Upper lobe of left lung (tissue), 6 donors: ENCODE data around the gene ADAMTS2. TPM values are rescaled to one million over a fixed set of nuclear protein-coding genes. Genes with fewer than 3 reads are reported as not detected.
A peak's percentile ranks its signal among the peaks of the same experiment; 100 is the strongest.

Experiments used
- ATAC-seq, 2 donors: fragments of 200-7000 bp; cut with Tn5 transposase; one replicate each; pipeline ENCODE4 v1.9.1; 2022; ENCODE audit warnings: mild to moderate bottlenecking in 2 of 2, moderate library complexity in 2 of 2; ENCODE audit not compliant: low FRiP score in 2 of 2
- DNase-seq, 2 donors: peaks; one replicate each; pipeline ENCODE4 v3.0.0-alpha.2; 2019 to 2020
- H3K27ac ChIP-seq, 4 donors: fragments of 200-600 bp; sonication (generic); one replicate each; pipeline ENCODE4 v1.5.1; 2016 to 2019
- H3K27me3 ChIP-seq, 4 donors: fragments of 200-600 bp; sonication (generic); one replicate each; pipeline ENCODE4 v1.5.1; 2017 to 2019
- H3K36me3 ChIP-seq, 4 donors: fragments of 200-600 bp; sonication (generic); one replicate each; pipeline ENCODE4 v1.5.1; 2016 to 2019
- H3K4me1 ChIP-seq, 4 donors: fragments of 200-600 bp; sonication (generic); one replicate each; pipeline ENCODE4 v1.5.1; 2018 to 2019
- H3K4me3 ChIP-seq, 4 donors: fragments of 200-600 bp; sonication (generic); one replicate each; pipeline ENCODE4 v1.5.1; 2017 to 2019; ENCODE audit warnings: mild to moderate bottlenecking in 2 of 4, moderate library complexity in 1 of 4
- H3K9me3 ChIP-seq, 4 donors: fragments of 200-600 bp; sonication (generic); one replicate each; pipeline ENCODE4 v1.5.1; 2018 to 2019
- CTCF ChIP-seq, 6 experiments: fragments of 450-650 bp in 4 of 6; fragments of 200-600 bp in 2 of 6; sonication (generic) in 2 of 6; IDR thresholded peaks; one replicate each; pipeline ENCODE4 v1.5.1; 2016 to 2019; ENCODE audit warnings: antibody characterized with exemption in 6 of 6
- EP300 ChIP-seq, 4 donors: sonication (generic); formaldehyde crosslinking; IDR thresholded peaks; one replicate each; pipeline ENCODE4 v1.5.1; 2017; ENCODE audit warnings: antibody characterized with exemption in 4 of 4, control low read depth in 2 of 4
- POLR2A ChIP-seq, 4 donors: fragments of 450-650 bp; IDR thresholded peaks; one replicate each; pipeline ENCODE4 v1.5.1; 2016 to 2017; ENCODE audit warnings: antibody characterized with exemption in 4 of 4, mild to moderate bottlenecking in 2 of 4
- POLR2AphosphoS5 ChIP-seq, 2 donors: sonication (generic); formaldehyde crosslinking; IDR thresholded peaks; one replicate each; pipeline ENCODE4 v1.5.1; 2017; ENCODE audit warnings: antibody characterized with exemption in 2 of 2
- WGBS, 2 donors: methylation state at CpG; one replicate each; pipeline ENCODE4 v1.1.5; 2017 to 2018; 5-methylcytosine and 5-hydroxymethylcytosine counted together
- total RNA-seq, 6 donors: library from RNA; depleted of rRNA in 4 of 6; stranded (reverse); fragments of >200 nt in 4 of 6; gene quantifications; one replicate each; pipeline versions ENCODE4 v1.1.0 to v1.2.1, GENCODE V29; 2016 to 2021
- donor health status: DM: no; HTN: no; CAD: no; lungs with moderate emphysema.
- donor health status: DM: no; HTN: yes; CAD: no; lungs with severe emphysema.

Gene ADAMTS2
- total RNA-seq, 6 donors from 2014 or later, result 10.0 to 114 (median 25.7) TPM

- H3K4me1 ChIP-seq, result no peaks in the 10 kb centered on the region
- WGBS, 2 donors, result 92 to 100% methylated on average over 1 to 24 of the region's 25 CpGs
- H3K4me3 ChIP-seq, result no peak overlapping the region
- H3K27ac ChIP-seq, result no peak overlapping the region
- H3K27me3 ChIP-seq, result no peaks in the 10 kb centered on the region
- TF ChIP-seq POLR2A (IDR thresholded peaks at IDR 0.05), result no peak
- peaks cover 0 to 9% (median 0%) of the 10 kb centered on the region in 4 donors for H3K9me3 ChIP-seq
- DNase-seq (peak in 1 of 2 donors; percentile 69), ATAC-seq (no peak)
- peaks cover 0 to 9% (median 4%) of the 10 kb centered on the region in 4 donors for H3K36me3 ChIP-seq
Observed at GRCh38 chr5:179125789-179126505, 219.3 kb downstream of the ADAMTS2 start.

GRCh38 chr5:179124853-179125788 lies 220.1 kb downstream of the ADAMTS2 start:
- H3K4me3 ChIP-seq, result no peak overlapping the region
- no peaks in the 10 kb centered on the region for H3K27me3 ChIP-seq
- peaks cover 0 to 17% (median 0%) of the 10 kb centered on the region in 4 donors for H3K9me3 ChIP-seq
- H3K36me3 ChIP-seq, result peaks cover 0 to 9% (median 4%) of the 10 kb centered on the region in 4 donors
- no peak overlapping the region for H3K27ac ChIP-seq
- ATAC-seq (no peak), DNase-seq (peak in 1 of 2 donors; percentile 68)
- TF ChIP-seq CTCF (IDR thresholded peaks at IDR 0.05) (no peak), POLR2AphosphoS5 (IDR thresholded peaks at IDR 0.05) (no peak), EP300 (IDR thresholded peaks at IDR 0.05) (no peak)
- 86 to 93% methylated on average over 15 to 27 of the region's 43 CpGs for WGBS, 2 donors
- no peaks in the 10 kb centered on the region for H3K4me1 ChIP-seq

GRCh38 chr5:179124273-179124852 lies 220.9 kb downstream of the ADAMTS2 start:
- H3K9me3 ChIP-seq, result peaks cover 0 to 17% (median 0%) of the 10 kb centered on the region in 4 donors
- TF ChIP-seq POLR2AphosphoS5 (IDR thresholded peaks at IDR 0.05) (no peak), EP300 (IDR thresholded peaks at IDR 0.05) (no peak), CTCF (IDR thresholded peaks at IDR 0.05) (no peak), POLR2A (IDR thresholded peaks at IDR 0.05) (no peak)
- no peak for ATAC-seq
- H3K36me3 ChIP-seq, result peaks cover 0 to 9% (median under 1%) of the 10 kb centered on the region in 4 donors
- WGBS, 2 donors, result 80 to 93% methylated on average over 11 to 21 of the region's 21 CpGs
- H3K4me3 ChIP-seq, result no peak overlapping the region
- H3K4me1 ChIP-seq, result no peaks in the 10 kb centered on the region
- H3K27ac ChIP-seq, result no peak overlapping the region
- DNase-seq, result no peak
- H3K27me3 ChIP-seq, result no peaks in the 10 kb centered on the region

- Histone ChIP-seq H3K36me3 (peaks cover 0 to 6% (median 0%) of the 10 kb centered on the region in 4 donors), H3K27me3 (no peaks in the 10 kb centered on the region), H3K4me1 (no peaks in the 10 kb centered on the region), H3K4me3 (no peak overlapping the region), H3K27ac (no peak overlapping the region), H3K9me3 (peaks cover 0 to 17% (median 0%) of the 10 kb centered on the region in 4 donors)
- 91 to 95% methylated on average over 19 of the region's 19 CpGs for WGBS, 2 donors
- DNase-seq (peak in 1 of 2 donors; percentile 30), ATAC-seq (no peak)
- TF ChIP-seq CTCF (IDR thresholded peaks at IDR 0.05) (no peak), EP300 (IDR thresholded peaks at IDR 0.05) (no peak), POLR2A (IDR thresholded peaks at IDR 0.05) (no peak), POLR2AphosphoS5 (IDR thresholded peaks at IDR 0.05) (no peak)
Observed at GRCh38 chr5:179123491-179124272, 221.6 kb downstream of the ADAMTS2 start.
